Adipocyte (in vitro differentiated cells): Measurements from ENCODE around the gene SLC34A2.
"Not testable (repeated sequence)": the region's sequence is repeated elsewhere in the genome, so short reads cannot be mapped to it uniquely, and the experiment has no call there.

ENCODE experiments used
- DNase-seq: peaks from one replicate; pipeline ENCODE4 v3.0.0-alpha.2; 2015; ENCODE audit warnings: low read depth
- H3K27me3 ChIP-seq: replicated peaks from 2 replicates; pipeline ENCODE4 v1.7.0; 2013; ENCODE audit warnings: mild to moderate bottlenecking, low read length, moderate library complexity; ENCODE audit not compliant: control insufficient read depth, insufficient read depth
- H3K36me3 ChIP-seq: 2 replicates; pipeline ENCODE4 v1.7.0; 2013; ENCODE audit warnings: low read length, mild to moderate bottlenecking, moderate library complexity; ENCODE audit not compliant: control insufficient read depth, insufficient read depth, severe bottlenecking
- H3K4me1 ChIP-seq: 2 replicates; pipeline ENCODE4 v1.7.0; 2013; ENCODE audit warnings: mild to moderate bottlenecking, low read length, moderate library complexity; ENCODE audit not compliant: control insufficient read depth, insufficient read depth
- H3K4me3 ChIP-seq: 2 replicates; pipeline ENCODE4 v1.7.0; 2013; ENCODE audit warnings: mild to moderate bottlenecking, low read length, moderate library complexity
- H3K9ac ChIP-seq: 2 replicates; pipeline ENCODE4 v1.7.0; 2013; ENCODE audit warnings: mild to moderate bottlenecking, low read length, moderate library complexity
- H3K9me3 ChIP-seq: 2 replicates; pipeline ENCODE4 v1.7.0; 2013; ENCODE audit warnings: mild to moderate bottlenecking, low read length, moderate library complexity; ENCODE audit not compliant: control insufficient read depth

Gene SLC34A2, protein sequence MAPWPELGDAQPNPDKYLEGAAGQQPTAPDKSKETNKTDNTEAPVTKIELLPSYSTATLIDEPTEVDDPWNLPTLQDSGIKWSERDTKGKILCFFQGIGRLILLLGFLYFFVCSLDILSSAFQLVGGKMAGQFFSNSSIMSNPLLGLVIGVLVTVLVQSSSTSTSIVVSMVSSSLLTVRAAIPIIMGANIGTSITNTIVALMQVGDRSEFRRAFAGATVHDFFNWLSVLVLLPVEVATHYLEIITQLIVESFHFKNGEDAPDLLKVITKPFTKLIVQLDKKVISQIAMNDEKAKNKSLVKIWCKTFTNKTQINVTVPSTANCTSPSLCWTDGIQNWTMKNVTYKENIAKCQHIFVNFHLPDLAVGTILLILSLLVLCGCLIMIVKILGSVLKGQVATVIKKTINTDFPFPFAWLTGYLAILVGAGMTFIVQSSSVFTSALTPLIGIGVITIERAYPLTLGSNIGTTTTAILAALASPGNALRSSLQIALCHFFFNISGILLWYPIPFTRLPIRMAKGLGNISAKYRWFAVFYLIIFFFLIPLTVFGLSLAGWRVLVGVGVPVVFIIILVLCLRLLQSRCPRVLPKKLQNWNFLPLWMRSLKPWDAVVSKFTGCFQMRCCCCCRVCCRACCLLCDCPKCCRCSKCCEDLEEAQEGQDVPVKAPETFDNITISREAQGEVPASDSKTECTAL

DNA sequence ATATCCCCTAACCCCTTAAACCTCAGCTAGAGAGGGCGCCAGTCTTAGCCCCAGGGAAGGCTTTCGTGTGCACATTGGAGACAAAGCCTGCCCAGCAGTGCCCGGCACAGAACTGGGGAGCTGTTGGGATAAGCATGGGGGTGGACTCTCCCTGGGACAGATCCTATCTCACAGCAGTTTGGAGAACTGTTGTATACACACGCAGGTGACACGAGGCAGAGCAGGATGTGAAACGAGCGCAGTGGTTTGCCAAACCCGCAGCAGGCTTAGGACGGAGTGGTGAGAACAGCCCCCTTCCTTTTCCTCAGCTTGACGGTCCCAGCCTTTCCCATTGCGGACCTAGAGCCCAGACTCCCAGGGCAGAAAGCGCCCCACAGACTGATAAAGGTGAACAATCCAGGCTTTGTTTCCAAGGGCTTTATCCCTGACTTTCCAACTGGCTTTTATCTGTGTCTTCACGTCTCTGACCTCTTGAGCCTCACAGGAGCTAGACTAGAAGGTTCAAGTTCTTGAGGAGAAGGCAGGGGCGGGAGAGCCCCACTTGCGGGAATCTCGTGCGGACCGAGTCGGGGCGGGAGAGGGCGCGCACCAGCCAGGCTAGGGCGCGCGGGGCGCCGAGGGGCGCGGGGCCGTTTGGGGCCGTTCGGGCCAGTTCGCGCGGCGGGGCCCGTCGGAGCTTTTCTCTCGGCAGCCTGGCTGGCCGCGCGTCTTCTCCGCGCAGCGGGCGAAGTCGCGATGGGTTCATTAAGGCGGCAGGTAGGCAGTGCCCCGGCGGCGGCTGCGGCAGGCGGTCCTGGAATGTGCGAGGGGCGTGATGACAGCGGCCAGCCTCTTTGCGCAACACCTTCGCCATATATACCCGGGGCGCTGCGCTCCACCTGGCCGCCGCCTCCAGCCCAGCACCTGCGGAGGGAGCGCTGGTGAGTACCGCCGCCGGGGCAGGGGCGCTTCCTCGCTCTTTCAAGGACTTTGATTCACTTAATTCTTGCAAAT is at the start of gene SLC34A2:
TSS of gene SLC34A2 (plus strand) at position 881 of the 993 bp plus-strand sequence. CDS start 6,650 bp downstream, outside the sequence.
- DNase-seq = no peak
- Histone ChIP-seq H3K9ac (no peak within 1 kb of the TSS), H3K4me3 (no peak within 1 kb of the TSS), H3K4me1 (peaks cover 18% of the 10 kb centered on the region), H3K36me3 (no peaks in the 10 kb centered on the region), H3K27me3 (peaks cover 56% of the 10 kb centered on the region), H3K9me3 (no peaks in the 10 kb centered on the region)

DNA sequence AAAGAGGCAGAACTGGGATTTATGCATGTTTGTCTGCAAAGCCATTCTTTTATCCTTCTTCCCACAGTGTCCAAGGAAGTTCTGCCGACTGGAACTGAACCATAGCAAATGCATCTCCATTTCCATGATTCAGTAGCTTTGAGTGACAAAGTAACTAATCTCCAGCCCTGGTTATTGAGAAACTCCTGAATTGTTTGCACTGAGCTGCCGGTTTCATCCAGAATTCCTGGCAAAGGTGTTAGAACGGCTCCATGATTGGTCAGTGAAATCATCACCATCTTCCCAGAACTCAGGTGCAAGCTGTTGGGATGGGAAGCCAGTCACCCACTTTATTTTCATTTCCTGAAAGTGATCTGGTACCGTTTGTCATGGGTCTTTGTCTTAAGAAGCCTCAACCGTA is 47.0 kb upstream of the SLC34A2 start:
- Histone ChIP-seq H3K36me3 (no peaks in the 10 kb centered on the region), H3K9ac (no peak overlapping the region)

GRCh38 chr4:25609976-25610375 is 45.7 kb upstream of the SLC34A2 start:
- H3K27me3 ChIP-seq = peaks cover 14% of the 10 kb centered on the region
- no peaks in the 10 kb centered on the region for H3K4me1 ChIP-seq
- H3K36me3 ChIP-seq = no peaks in the 10 kb centered on the region
- no peaks in the 10 kb centered on the region for H3K9me3 ChIP-seq
- H3K4me3 ChIP-seq = no peak overlapping the region
- no peak for DNase-seq
- H3K9ac ChIP-seq = no peak overlapping the region

More for the DNA sequence above, 47.0 kb upstream of the SLC34A2 start:
- H3K9me3 ChIP-seq = no peaks in the 10 kb centered on the region
- H3K27me3 ChIP-seq = peaks cover 14% of the 10 kb centered on the region
- no peak overlapping the region for H3K4me3 ChIP-seq
- no peaks in the 10 kb centered on the region for H3K4me1 ChIP-seq
- no peak for DNase-seq

- not testable (repeated sequence) for H3K9me3 ChIP-seq, H3K36me3 ChIP-seq, H3K4me1 ChIP-seq, H3K4me3 ChIP-seq, H3K9ac ChIP-seq, DNase-seq, H3K27me3 ChIP-seq
Observed at GRCh38 chr4:25613613-25614012, 42.0 kb upstream of the SLC34A2 start.

- Histone ChIP-seq H3K36me3 (no peaks in the 10 kb centered on the region), H3K27me3 (peaks cover 11% of the 10 kb centered on the region), H3K9me3 (no peaks in the 10 kb centered on the region), H3K4me3 (no peak overlapping the region), H3K4me1 (no peaks in the 10 kb centered on the region), H3K9ac (no peak overlapping the region)
- no peak for DNase-seq
Observed at GRCh38 chr4:25614807-25615206, 40.8 kb upstream of the SLC34A2 start.

GRCh38 chr4:25621027-25621930 is 34.4 kb upstream of the SLC34A2 start:
- no peak overlapping the region for H3K4me3 ChIP-seq
- peaks cover 29% of the 10 kb centered on the region for H3K27me3 ChIP-seq
- no peaks in the 10 kb centered on the region for H3K4me1 ChIP-seq
- no peak for DNase-seq
- no peak overlapping the region for H3K9ac ChIP-seq
- H3K9me3 ChIP-seq = no peaks in the 10 kb centered on the region
- no peaks in the 10 kb centered on the region for H3K36me3 ChIP-seq

GRCh38 chr4:25624616-25625015 is 31.0 kb upstream of the SLC34A2 start:
- Histone ChIP-seq H3K9ac (no peak overlapping the region), H3K4me3 (no peak overlapping the region), H3K36me3 (no peaks in the 10 kb centered on the region), H3K4me1 (no peaks in the 10 kb centered on the region), H3K9me3 (no peaks in the 10 kb centered on the region), H3K27me3 (peaks cover 25% of the 10 kb centered on the region)
- no peak for DNase-seq

GRCh38 chr4:25628451-25628850 is 27.2 kb upstream of the SLC34A2 start:
- H3K9me3 ChIP-seq = no peaks in the 10 kb centered on the region
- H3K4me1 ChIP-seq = no peaks in the 10 kb centered on the region
- H3K4me3 ChIP-seq = no peak overlapping the region
- no peak for DNase-seq
- H3K9ac ChIP-seq = no peak overlapping the region
- no peaks in the 10 kb centered on the region for H3K36me3 ChIP-seq
- H3K27me3 ChIP-seq = peaks cover under 1% of the 10 kb centered on the region

DNA sequence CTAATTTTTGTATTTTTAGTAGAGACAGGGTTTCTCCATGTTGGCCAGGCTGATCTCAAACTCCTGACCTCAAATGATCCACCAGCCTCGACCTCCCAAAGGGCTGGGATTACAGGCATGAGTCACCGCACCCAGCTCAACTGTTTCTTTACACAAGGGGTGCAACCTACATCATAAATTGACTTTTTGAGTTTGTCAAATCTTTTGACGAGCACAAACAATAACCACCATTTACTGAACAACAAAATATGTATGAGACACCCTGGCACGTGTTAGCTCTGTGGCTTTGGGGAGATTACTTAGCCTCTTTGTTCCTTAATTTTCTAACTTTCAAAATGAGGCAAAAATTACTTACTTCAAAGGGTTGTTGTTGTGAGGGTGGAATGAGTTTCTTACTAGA is 23.5 kb upstream of the SLC34A2 start:
- no peaks in the 10 kb centered on the region for H3K4me1 ChIP-seq
- H3K9me3 ChIP-seq = no peaks in the 10 kb centered on the region
- no peaks in the 10 kb centered on the region for H3K36me3 ChIP-seq
- H3K9ac ChIP-seq = no peak overlapping the region
- DNase-seq = no peak
- no peak overlapping the region for H3K4me3 ChIP-seq
- H3K27me3 ChIP-seq = peaks cover 11% of the 10 kb centered on the region

DNA sequence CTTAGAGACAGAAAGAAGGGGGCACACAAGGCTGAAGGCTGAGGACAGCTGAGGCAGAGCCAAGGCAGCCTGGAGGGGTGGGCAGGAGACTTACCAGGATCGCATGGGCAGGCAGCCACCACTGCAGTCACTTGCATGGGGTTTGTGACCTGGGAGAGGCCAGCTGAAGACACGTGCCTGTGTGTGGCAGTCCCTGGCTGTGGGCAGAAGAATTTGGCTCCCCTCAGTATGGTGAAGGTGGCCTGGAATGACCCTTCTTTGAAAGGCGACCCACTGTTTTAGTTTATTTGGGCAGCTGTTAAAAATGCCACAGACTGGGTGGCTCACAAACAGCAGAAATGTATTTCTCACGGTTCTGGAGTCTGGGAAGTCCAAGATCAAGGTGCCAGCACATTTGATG is 22.1 kb upstream of the SLC34A2 start:
- H3K4me3 ChIP-seq = no peak overlapping the region
- H3K4me1 ChIP-seq = no peaks in the 10 kb centered on the region
- no peak for DNase-seq

More for the DNA sequence above, 22.1 kb upstream of the SLC34A2 start:
- no peaks in the 10 kb centered on the region for H3K36me3 ChIP-seq
- peaks cover 11% of the 10 kb centered on the region for H3K27me3 ChIP-seq
- no peaks in the 10 kb centered on the region for H3K9me3 ChIP-seq
- H3K9ac ChIP-seq = no peak overlapping the region
